Hematopoietic multipotent progenitor cell treated with erythropoietin and hydrocortisone succinate and interleukin-3 and kit ligand, for 4 days (in vitro differentiated cells): Measurements from ENCODE around the gene STARD10.
"Not testable (repeated sequence)": the region's sequence is repeated elsewhere in the genome, so short reads cannot be mapped to it uniquely, and the experiment has no call there.

Experiments used
- DNase-seq: peaks from one replicate; pipeline ENCODE4 v3.0.0-alpha.2; 2015

The STARD10 gene

DNA sequence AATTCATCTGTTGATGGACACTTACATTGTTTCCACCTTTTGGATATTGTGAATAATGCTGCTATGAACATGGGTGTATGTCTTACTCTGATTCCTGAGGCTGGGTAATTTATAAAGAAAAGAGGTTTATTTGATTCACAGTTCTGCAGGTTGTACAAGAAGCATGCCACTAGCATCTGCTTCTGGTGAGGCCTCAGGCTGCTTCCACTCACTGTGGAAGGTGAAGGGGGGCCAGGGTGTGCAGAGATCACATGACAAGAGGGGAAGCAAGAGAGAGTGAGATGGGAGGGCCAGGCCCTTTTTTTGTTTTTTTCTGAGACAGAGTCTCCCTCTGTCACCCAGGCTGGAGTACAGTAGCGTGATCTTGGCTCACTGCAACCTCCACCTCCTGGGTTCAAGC is 12.5 kb upstream of the STARD10 start:
- not testable (repeated sequence) for DNase-seq

DNA sequence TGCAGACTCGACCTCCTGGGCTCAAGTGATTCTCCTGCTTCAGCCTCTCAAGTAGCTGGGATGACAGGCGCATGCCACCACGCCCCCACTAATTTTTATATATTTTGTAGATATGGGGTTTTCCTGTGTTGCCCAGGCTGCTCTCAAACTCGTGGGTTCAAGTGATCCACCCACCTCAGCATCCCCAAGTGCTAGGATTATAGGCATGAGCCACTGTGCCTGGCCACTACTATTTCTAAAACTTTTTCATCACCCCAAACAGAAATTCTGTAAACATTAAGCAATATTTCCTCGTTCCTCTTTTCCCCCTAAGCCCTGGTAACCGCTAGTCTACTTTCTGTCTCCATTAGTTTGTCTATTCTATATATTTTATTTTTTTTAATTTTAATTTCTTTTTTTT is 11.4 kb upstream of the STARD10 start:
- DNase-seq, result peak; percentile 70

DNA sequence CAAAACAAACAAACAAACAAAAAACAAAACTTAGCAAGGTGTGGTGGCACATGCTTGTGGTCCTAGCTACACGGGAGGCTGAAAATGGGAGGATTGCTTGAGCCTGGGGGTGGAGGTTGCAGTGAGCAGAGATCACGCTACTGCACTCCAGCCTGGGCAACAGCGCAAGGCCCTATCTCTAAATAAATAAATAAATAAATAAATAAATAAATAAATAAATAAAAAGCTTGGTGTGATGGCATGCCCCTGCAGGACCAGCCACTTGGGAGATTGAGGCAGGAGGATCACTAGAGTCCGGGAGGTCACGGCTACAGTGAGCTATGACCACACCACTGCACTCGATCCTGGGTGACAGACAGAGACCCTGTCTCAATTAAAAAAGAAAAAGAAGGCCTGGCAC is 9.0 kb upstream of the STARD10 start:
- DNase-seq, result no peak

DNA sequence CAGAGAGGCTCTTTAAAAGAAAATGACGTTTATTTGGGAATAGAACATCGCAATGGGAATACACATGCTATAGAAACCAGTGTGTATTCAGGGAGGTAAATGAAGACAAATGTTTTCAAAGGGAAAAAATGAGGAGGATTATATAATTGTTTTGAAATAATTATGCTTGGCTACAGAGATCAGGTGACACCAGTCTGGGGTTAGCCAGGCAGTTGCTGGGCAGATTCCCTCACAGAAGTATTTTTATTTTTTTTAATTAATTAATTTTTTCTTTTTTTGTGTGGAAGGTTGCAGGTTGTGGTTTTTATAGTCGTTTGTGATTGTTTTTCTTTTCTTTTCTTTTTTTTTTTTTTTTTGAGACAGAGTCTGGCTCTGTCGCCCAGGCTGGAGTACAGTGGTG is 5.6 kb upstream of the STARD10 start:
- DNase-seq, result no peak

DNA sequence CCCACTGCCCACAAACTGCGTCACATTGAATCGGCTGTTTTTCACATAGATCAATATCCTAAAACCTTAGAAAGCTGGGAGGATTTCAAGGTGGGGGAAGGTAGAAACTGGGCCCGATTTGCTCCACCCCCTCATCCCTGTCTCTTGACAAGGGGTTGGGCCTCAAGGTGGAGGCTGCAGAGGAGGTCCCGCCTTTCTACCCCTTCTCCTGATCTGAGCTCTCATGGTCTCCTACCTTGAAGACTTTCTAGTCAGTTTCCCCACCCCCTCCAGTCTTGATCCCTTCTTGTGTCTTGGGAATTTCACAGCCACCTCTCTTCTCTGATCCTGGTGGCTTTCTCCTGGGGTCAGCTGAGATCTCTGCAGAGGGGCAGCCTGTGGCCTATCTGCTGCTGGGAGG is 4.5 kb upstream of the STARD10 start:
- no peak for DNase-seq

DNA sequence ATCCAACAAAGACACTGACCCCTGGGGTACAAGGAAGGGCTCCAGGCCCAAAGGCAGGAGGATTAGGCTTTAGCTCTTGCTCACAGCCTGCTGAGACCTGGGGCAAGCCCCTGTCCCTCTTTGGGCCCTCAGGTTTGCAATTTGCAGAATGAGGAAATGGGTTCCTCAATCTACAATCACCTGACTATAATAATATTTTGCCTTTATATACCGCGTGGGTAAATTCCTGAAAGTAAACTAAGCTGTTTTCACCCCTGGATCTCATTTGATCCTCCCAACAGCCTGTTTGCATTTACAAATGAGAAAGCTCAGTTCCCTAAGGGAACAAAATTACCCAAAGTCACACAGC is 797 bp downstream of the STARD10 start:
- no peak for DNase-seq

DNA sequence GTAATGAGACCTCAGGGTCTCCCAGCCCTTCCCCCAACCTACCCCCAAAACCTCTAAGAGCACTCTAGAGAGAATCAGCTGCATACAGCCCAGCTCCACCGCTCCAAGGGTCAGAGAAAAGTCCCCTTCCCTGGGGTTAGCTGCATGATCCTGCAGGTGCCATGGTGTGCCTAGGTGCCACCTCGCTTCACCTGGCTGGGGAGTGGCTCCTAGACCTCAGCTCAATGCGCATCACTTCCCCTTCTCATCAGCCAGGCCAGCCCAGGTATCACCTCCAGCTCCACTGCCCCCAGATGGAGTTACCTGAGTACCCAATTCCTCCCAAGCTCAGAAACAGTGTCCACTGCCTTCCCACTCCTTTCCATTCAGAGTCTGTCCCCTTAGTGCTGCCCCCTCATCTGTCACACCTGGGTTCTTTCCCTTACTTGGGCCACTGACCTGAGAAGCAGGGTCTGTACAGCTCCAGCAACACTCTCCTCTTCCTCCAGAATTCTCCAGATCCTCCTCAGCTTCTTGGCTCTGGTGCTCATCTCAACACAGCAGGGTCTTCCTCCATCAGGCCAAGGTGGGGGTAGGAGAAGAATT is 1.3 kb downstream of the STARD10 start:
- DNase-seq, result no peak

DNA sequence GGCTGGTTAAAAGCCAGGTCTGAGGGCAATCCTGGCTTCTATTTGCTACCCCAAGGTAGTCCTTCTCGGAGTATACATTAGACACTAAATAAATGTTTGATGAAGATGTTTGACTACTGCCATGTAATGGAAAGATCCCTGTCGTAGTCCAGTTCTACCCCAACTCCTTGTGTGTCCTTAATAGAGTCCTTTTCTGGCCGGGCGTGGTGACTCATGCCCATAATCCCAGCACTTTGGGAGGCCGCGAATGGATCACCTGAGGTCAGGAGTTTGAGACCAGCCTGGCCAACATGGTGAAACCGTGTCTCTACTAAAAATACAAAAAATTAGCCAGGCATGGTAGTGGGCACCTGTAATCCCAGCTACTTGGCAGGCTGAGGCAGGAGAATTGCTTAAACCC is 2.6 kb downstream of the STARD10 start:
- DNase-seq, result not testable (repeated sequence)

DNA sequence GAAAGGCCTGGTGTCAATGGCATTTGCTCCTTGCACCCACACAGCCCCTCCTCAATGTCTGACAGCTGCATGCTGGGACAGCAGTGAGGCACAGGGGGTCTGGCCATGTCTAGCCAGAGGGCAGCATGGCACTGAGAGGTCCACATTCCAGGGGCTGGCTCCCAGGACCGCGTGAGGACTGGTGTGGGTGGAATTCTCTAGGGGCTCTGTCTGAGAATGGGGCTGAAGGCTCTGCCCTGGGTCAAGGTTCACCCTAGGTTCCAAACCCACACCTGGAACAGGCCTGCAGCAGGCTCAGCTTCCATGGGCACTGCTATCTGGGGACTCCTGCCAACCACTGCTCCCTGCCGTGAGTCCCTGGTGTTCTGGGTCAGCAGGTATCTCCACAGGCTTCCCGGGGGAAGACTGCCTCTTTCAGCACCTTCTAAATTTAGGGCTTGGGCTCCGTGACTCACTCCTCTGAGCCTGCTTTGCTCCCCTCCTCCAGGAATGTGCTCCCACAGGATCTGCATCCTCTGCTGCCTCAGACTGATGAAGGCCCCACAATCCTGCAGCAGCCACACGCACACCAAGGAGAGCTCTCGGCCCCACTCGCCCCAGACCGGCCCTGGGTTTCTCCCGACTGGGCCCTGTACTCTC is 4.2 kb downstream of the STARD10 start:
- DNase-seq, result no peak

DNA sequence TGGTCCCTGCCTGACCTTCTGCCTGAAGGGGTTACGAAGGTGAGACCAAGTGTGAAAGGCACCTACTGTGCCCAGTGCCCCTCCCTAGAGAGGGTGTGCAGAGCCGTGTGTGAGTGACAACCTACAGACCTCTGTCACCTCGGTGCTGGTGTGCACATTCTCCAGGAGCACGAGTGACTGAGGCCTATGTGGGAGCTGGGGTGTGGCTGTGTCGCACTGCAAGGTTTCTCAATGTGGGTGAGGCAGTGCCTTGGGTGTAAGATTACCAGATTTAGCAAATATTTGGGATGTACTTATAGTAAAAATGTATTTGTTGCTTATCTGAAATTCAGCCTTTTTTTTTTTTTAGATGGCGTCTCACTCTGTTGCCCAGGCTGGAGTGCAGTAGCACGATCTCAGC is 5.6 kb downstream of the STARD10 start:
- DNase-seq, result no peak

DNA sequence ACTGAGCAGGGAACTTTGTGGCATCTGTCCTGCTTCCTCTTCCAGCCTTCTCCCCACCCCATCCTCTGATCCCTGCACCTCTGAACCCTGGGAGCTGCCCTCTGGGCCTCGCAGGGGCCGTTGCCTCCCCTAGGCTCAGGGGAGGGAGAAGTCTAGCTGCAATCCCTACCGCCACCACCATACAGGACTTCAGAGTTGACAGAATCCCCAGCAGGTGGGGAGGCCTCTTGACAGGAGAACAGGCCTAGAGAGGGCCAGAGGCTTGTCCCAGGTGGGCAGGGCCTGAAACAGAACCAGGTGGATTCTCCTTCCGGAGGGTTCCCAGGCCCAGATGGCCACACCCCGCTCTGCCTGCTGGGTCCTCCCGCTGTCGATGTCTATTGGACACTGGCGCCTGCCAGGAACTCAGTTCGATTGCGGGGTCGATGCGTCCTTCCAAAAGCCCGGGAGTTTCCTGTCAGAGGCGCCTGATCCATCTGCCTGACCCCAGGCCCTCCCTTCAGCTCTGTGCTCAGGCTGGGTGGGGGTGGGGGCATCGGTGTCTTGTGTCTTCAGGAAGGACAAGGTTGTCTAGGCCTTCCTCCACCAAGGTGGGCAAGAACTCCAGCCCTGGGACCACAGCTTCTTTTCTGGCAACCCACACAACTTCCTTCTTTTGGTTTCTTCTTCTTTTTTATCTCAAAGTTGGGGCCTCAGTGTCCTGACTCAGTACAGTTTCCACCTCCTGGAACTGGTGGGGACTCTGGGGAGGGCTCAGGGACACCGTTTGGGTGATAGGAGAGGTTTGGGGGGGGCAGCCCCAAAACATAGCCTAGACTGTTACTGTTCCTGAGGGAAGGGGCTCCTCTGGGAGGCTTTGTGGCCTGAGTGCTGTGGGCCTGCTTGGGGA is 6.4 kb downstream of the STARD10 start:
- peak; percentile 83 for DNase-seq

DNA sequence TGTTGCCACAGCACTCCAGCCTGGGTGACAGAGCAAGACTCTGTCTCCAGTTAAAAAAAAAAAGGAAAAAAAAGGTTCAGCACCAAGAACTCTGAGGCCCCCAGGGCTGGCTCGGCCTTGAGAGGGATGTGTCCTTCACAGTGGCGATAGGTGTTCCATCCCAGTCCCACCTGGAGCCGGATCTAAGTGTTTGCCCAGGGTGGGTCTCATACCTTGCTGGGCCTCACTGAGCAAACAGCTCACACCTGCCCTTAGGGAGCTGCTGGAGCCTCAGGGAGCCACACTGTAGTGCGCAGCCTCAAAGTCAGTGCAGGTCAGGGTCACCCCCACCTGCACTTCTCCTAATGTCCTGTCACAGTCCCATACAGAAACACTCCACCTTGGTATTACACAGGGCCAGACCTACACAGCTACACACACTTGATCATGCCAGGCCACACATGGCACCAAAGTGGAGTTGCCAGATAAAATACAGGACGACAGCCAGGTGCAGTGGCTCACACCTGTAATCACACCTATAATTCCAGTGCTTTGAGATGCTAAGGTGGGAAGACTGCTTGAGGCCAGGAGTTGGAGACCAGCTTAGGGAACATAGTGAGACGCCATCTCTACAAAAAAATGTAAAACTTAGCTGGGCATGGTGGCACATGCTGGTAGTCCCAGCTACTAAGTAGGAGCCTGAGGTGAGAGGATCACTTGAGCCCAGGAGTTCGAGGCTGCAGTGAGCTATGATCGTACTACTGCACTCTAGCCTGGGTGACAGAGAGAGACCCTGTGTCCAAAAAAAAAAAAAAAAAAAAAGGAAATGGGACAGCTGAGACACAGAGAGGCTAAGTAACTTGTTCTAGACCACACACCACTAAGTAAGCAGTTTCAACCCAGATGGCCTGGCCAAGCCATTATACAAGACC is 7.3 kb downstream of the STARD10 start:
- no peak for DNase-seq

DNA sequence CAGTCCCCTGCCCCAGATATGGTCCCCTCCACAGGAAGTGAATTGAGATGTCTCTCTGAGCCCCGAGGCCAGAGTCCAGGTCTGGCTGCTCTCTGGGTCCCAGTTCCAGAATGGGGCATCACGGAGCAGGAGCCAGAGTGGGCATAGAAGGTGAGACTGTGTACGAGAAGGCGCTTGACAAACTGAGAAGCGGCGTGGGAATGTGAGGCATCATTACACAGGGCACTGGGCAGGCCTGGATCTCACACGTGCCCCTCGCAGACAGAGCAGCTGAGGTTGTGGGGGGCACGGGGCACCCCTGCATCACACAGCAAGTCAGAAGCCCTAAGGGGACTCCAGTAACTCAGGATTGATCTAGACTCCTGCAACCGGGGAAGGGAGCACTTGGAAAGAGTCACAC is 9.2 kb downstream of the STARD10 start:
- no peak for DNase-seq

DNA sequence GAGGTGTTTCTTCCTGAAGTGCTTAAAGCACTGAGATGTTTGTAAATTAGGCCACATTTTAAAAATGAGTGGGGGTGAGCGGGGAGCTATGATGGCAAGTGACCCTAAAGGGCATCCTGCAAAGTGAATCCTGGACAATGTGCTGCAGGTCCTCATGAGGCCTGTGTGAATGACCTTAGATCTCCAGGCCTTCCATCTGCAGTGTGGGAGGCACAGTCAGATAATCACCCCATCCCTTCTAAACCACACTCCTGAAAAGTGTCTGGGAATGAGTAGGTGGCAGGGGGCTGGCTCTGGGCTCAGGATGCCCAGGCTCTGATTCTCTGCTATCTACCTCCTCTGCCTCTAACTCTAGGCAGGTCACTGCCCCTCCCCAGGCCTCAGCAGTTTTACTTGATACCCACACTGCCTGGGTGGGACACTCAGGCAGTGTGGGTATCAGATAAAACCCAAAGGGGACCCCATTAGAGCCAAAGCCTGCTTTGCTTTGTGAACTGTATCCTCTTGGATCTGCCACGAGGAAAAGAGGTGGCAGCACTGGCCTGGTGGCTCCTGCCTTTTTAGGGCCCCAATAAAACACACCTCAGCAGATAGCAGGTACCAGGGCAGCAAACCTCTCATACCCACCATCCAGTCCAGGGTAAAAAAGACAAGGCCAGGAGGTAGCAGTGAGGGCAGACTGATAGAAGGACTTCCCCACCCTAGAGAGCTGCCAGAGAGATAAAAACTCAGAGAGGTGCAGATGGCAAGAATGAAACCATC is 10.5 kb downstream of the STARD10 start:
- DNase-seq, result no peak

DNA sequence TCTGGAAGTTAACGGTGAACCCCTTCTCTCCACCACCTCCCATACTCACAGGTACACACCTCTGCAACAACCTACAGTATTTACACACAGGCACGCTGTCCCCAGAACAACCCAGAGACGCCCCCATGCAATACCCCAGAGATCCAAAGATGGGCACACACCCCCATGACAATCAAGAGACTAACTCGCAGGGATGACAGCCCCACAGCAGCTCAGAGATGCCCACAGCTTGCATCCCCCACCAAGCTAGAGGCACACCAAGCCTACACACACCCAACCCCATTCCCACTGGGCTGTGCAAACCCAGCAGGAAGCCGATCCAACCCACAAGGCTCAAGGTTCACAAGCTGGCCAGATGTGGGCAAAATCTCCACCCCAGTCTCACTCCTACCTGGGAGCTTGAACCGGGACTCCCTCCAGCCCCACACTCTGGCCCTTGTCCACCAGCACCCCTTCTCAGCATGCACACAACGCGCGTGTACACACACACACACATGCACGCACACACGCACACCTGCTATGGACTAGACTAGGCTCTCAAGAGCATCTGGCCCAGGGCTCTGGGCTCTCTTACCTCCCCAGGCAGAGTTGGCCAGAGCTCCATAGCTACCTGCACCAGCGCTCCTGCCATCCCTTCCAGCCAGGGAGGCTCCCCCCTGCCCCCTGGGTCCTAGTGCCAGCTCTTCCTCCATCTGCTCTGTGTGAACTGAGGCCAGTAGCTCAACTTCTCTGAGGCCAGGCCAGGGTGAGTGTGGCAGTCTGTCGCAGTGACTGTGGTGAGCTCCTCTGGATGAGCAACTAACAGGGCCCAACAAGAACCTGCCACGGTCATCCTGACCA is 11.5 kb downstream of the STARD10 start:
- DNase-seq, result no peak

DNA sequence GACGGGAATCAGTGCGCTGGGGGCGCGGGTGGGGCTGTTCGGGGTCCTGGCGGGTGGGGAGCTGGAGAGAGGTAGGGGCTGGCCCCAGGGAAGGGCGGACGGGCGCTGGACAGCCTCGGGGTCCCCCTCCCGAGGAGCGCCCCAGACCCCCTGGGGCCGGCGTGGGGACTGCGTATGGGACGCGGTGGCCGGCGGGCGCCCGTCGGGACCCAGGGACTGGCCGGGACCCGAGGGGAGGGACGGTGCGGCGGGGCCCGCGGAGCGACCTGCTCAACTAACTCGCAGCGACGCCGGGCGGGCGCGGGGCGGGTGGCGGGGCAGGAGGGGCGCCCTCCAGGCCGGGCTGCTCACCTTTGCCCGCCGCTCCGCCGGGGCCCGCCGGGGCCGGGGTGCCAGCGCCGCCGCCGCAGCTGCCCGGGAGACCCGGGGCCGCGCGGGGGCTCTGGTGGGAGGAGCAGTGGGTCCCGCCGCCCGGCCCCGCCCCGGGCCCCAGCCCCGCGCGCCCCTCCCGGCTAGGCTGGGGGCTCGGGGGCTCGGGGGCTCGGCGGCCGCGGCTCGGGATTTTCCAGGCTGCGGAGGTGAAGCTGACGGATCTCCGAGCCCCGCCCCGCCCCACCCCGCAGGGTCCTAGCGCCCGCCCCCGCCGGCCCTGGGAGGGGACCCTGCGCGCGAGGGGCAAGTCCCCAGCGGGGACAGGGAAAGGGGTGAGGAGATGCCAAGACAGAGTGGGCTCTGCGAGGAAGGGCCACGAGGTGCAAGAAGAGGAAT is 12.3 kb downstream of the STARD10 start:
- peak; percentile 47 for DNase-seq

DNA sequence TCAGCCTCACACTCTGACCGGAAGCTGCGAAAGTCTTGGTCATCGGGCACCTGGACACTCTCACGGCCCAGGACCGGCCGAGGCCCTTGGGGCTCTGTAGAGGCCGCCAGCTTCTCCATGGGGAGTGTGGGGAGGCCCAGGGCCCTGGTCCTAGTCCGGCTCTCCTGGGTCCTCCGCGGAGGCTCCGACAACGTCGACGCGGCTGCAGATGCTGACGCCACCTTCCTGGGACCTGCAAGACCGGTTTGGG is 12.9 kb downstream of the STARD10 start:
- no peak for DNase-seq

DNA sequence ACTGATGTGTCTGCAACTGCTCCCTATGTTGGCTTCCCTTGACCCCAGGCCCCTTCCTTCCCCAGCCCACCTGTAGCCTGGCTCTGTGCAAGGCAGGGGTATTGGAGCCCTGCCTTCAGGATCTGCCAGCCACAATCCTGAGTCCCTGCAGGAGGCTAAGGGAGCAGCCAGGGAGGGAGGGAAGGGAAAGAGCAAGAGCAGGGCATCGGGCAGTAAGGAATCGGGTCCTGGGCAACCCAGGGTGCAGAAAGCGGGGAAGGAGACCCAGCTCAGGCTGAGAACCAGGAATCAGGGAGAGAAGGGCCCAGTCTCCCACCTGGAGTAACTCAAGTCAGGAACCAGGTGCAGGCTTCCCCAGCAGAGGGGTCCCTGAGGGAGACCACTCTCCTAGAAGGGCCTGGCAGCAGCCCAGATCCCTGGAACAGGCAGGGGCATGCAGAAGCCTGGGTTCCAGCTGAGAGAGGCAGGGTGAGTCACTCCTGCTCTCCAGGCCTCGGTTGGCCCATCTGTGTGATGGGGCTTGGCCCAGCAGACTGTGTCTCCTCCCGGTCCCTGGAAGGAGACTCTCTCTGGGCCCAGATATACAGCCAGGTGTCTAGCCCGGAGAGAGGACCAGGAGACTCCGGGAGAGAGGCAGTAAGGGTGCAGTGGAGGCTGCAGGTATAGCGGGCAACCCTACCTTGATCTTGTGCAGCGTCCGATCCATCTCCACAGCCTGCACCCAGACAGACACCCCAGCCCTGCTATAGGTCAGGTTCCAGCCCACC is 13.4 kb downstream of the STARD10 start:
- DNase-seq, result no peak

DNA sequence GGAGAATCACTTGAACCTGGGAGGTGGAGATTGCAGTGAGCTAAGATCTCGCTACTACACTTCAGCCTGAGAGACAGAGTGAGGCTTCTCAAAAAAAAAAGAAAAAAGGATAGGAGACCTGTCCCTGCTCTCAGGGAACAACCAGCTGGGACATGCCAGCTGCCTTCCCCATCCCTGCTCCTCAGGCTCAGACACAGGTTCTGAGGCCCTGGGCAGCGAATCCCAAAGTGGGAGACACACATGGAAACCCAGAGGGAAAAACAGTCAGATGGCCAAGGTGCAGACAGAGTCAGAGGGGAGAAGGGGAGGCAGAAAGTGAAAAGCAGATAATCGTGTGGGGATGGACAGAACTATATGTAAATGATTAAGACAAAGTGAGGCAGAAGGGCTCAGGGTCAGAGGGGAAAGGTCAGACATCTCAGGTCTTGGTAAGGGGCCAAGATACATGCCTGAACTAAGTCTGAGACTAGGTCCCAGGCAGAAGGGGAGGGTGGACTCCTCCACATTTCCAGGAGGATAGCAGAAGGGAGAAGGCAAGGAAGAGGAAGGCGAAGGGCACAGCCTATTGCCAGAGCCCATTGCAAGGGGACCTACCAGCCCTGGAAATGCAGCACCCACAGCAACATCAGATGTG is 14.2 kb downstream of the STARD10 start:
- DNase-seq, result no peak
